Left ventricle myocardium inferior (tissue), 1 donor: Measurements from ENCODE around the gene GPHA2. TPM values are rescaled to one million over a fixed set of nuclear protein-coding genes. Genes with fewer than 3 reads are reported as not detected.

Experiments
- DNase-seq: peaks from one replicate; pipeline ENCODE4 v3.0.0-alpha.2; 2020
- H3K27ac ChIP-seq: fragments of 200-600 bp; replicated peaks from 2 replicates; pipeline ENCODE4 v1.8.0; 2021
- H3K27me3 ChIP-seq: fragments of 200-600 bp; 2 replicates; pipeline ENCODE4 v1.8.0; 2021; ENCODE audit warnings: low read depth
- H3K36me3 ChIP-seq: fragments of 200-600 bp; 2 replicates; pipeline ENCODE4 v1.8.0; 2021
- H3K4me1 ChIP-seq: fragments of 200-600 bp; 2 replicates; pipeline ENCODE4 v1.8.0; 2021
- H3K4me3 ChIP-seq: fragments of 200-600 bp; 2 replicates; pipeline ENCODE4 v1.8.0; 2021; ENCODE audit warnings: mild to moderate bottlenecking, moderate library complexity
- H3K9me3 ChIP-seq: fragments of 200-600 bp; replicated peaks from 2 replicates; pipeline ENCODE4 v1.8.0; 2021
- CTCF ChIP-seq: fragments of 200-600 bp; IDR thresholded peaks from 2 replicates; pipeline ENCODE4 v1.8.0; 2021; ENCODE audit warnings: antibody characterized with exemption, mild to moderate bottlenecking, borderline replicate concordance
- intact Hi-C: fragments of 100-400 bp; cut with micrococcal nuclease; formaldehyde crosslinking; loops from one replicate; pipeline ENCODE4 v1.11.0; 2022
- total RNA-seq: library from RNA; stranded (reverse); fragmentation: NEBNext Ultra II Directional; extraction: Animal tissue kit (Norgen Biotek cat#: 25700); gene quantifications from one replicate; pipeline ENCODE4 v1.2.1, GENCODE V29; 2021
- donor health status: DM: no; HTN: yes; CAD: no; lungs with severe emphysema.

The GPHA2 gene
- total RNA-seq, 1 donor from 2014 or later: not detected

- H3K27me3 ChIP-seq: no peaks in the 10 kb centered on the region
- peak overlapping the region; percentile 86 for H3K27ac ChIP-seq
- no peaks in the 10 kb centered on the region for H3K9me3 ChIP-seq
- TF ChIP-seq CTCF: no peak
- peaks cover 63% of the 10 kb centered on the region for H3K4me1 ChIP-seq
- DNase-seq: no peak
- intact Hi-C loops: no loop called here
- no peaks in the 10 kb centered on the region for H3K36me3 ChIP-seq
- no peak overlapping the region for H3K4me3 ChIP-seq
These were observed 16.1 kb downstream of the GPHA2 start for GRCh38 chr11:64919627-64920026.

DNA sequence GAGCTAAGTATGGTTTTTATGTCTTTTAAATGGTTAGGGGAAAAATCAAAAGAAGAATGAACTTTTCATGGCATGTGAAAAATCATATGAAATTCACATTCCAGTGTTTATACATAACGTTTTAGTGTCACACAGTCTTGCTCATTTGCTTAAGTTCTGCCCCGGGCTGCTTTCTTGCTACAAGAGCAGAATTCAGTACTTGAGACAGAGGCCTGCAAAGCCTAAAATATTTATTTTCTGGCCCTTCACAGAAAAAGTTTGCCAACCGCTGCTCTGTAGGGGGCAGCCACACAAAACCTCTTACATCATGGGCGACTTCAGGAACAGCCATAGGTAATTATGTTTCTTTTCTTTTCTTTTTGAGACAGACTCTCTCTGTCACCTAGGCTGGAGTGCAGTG, 17.7 kb downstream of the GPHA2 start:
- H3K27ac ChIP-seq: peak overlapping the region; percentile 86
- H3K4me3 ChIP-seq: peak overlapping the region; percentile 75
- peaks cover 49% of the 10 kb centered on the region for H3K4me1 ChIP-seq
- no peak for TF ChIP-seq CTCF
- intact Hi-C loops: no loop called here
- DNase-seq: no peak
- no peaks in the 10 kb centered on the region for H3K27me3 ChIP-seq
- peaks cover 13% of the 10 kb centered on the region for H3K36me3 ChIP-seq
- H3K9me3 ChIP-seq: no peaks in the 10 kb centered on the region

DNA sequence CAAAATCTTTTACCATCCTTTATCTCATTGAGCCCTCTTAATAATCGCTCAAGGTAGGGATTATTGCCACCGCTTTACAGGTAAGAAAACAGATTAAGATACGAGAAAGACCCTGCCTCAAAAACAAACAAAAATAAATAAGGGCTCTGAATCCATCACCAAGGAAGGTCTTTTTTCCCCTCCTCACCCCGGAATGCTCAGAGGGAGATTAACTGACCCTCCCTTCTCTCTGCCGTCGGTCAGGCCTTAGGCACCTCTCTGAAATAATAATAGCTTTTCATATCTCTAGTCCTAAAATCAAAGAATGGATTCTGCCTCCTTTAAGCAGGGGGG, 18.1 kb downstream of the GPHA2 start:
- H3K4me3 ChIP-seq: peak overlapping the region; percentile 75
- H3K36me3 ChIP-seq: peaks cover 17% of the 10 kb centered on the region
- TF ChIP-seq CTCF: no peak
- intact Hi-C loops: no loop called here
- DNase-seq: no peak
- H3K9me3 ChIP-seq: no peaks in the 10 kb centered on the region
- H3K4me1 ChIP-seq: peaks cover 48% of the 10 kb centered on the region
- H3K27ac ChIP-seq: peak overlapping the region; percentile 86
- no peaks in the 10 kb centered on the region for H3K27me3 ChIP-seq

- intact Hi-C loops: no loop called here
- peaks cover 48% of the 10 kb centered on the region for H3K4me1 ChIP-seq
- H3K36me3 ChIP-seq: peaks cover 23% of the 10 kb centered on the region
- H3K27me3 ChIP-seq: no peaks in the 10 kb centered on the region
- DNase-seq: peak; percentile 99
- H3K27ac ChIP-seq: peak within 1 kb of the TSS; percentile 86
- no peak for TF ChIP-seq CTCF
- H3K4me3 ChIP-seq: peak within 1 kb of the TSS; percentile 75
- H3K9me3 ChIP-seq: no peaks in the 10 kb centered on the region
These were observed 18.7 kb downstream of the GPHA2 start, which contains the start of gene ATG2A for GRCh38 chr11:64916775-64917662. Gene ATG2A (minus strand): TSS chr11:64917209. CDS start chr11:64917135, 74 bp downstream.

DNA sequence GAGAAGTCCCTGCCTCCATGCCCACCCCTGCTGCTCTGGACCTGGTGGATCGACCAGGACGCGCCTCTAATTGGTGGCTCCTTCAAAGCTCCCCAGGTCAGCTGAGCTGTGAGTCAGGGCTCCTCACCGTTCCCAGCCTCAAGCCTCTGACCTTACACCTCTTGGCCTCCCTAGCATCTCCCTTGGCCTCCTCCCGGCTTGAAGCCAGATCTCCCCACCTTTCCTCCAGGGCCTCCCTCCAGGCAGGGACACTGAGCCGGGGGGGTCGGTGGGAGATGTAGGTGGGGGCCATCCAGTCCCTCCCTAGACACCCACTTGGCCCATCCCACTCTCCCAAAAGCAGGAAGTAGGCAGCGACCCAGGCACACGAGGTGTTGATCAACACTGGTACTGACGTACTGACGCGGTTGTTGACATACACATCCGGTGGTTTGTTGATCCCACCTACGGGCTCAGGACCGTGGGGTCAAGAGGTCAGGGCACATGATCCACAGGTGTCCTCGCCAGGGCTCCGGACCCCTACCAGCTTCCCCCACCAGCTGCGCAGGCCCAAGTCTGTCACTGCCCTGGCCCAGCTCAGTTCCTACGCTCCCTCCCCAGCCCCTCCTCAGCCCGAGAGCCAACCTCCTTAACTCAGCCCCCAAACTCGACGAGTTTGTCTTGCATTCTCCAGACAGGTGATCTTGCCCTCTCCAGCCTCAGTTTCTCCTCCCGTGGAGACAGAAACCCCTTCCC, 19.5 kb downstream of the GPHA2 start:
- peaks cover 48% of the 10 kb centered on the region for H3K4me1 ChIP-seq
- H3K27ac ChIP-seq: peak overlapping the region; percentile 66
- no peak for TF ChIP-seq CTCF
- H3K4me3 ChIP-seq: peak overlapping the region; percentile 75
- intact Hi-C loops: no loop called here
- no peaks in the 10 kb centered on the region for H3K9me3 ChIP-seq
- H3K36me3 ChIP-seq: peaks cover 31% of the 10 kb centered on the region
- DNase-seq: no peak
- H3K27me3 ChIP-seq: no peaks in the 10 kb centered on the region
